ENCODE data around the gene NCAN.

Gene NCAN

DNA sequence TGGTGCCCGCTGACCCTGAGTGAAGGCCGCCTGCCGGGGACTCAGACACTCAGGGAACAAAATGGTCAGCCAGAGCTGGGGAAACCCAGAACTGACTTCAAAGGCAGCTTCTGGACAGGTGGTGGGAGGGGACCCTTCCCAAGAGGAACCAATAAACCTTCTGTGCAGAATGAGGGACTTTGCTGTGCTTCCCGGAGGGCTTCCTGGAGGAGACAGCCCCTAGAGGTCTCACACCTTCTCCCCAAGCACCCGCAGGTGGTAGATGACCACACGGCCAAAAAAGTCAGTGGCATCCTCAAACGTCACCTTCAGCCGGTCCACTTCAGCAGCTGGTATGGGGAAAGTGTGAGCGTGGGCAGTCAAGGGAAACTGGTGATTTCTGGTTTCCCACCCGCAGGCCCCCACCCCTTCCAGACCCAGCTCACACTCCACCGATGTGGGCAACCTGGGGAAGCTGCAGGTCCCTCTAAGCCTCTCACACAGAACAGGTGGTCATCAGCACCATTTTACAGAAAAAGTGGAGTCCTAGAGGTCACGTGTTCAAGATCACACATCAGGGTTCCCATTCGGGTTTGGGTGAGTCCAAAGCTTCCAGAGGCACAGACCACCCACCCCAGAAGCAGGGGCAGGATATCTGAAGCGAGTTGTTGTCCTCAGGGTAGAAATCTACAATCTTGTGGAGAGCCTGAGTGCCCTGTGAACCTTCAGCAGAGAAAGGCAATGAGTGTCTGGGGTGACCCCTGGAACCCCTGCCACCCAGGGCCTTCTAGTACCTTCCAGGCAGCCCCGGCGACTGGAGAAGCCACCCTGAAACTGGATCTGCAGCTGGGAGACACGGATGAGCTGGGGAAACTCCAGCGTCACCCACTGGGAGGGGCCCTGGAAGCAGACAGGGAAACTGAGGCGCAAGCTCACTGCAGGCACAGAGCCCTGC, 9.8 kb upstream of the NCAN start:
- no peak for DNase-seq (ENCODE audit: low read depth)
- peak overlapping the region; percentile 77 for H3K4me3 ChIP-seq (ENCODE audit: low read depth, low read length)
- TF ChIP-seq, protein P1, sequence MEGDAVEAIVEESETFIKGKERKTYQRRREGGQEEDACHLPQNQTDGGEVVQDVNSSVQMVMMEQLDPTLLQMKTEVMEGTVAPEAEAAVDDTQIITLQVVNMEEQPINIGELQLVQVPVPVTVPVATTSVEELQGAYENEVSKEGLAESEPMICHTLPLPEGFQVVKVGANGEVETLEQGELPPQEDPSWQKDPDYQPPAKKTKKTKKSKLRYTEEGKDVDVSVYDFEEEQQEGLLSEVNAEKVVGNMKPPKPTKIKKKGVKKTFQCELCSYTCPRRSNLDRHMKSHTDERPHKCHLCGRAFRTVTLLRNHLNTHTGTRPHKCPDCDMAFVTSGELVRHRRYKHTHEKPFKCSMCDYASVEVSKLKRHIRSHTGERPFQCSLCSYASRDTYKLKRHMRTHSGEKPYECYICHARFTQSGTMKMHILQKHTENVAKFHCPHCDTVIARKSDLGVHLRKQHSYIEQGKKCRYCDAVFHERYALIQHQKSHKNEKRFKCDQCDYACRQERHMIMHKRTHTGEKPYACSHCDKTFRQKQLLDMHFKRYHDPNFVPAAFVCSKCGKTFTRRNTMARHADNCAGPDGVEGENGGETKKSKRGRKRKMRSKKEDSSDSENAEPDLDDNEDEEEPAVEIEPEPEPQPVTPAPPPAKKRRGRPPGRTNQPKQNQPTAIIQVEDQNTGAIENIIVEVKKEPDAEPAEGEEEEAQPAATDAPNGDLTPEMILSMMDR (IDR thresholded peaks at IDR 0.05; ENCODE audit: low read depth, low read length, missing control alignments) = no peak

DNA sequence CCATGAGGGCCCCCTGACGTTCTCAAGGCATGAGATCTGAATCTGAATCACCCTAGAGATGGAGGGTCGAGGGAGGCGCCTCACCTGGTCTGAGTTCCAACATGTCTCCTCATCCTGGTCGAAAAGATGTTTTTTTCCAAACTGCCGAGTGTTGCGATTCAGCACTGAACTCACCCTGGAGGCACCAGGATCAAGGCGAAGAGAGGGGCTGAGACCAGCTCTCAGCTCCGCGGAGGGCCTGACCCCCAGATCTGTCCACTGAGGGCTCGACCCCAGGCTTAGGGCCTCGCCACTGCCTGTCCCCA, 9.1 kb upstream of the NCAN start:
- no peak for DNase-seq (ENCODE audit: low read depth)
- H3K4me3 ChIP-seq (ENCODE audit: low read depth, low read length) = peak overlapping the region; percentile 77
- TF ChIP-seq, protein P1 (IDR thresholded peaks at IDR 0.05; ENCODE audit: low read depth, low read length, missing control alignments) = no peak

DNA sequence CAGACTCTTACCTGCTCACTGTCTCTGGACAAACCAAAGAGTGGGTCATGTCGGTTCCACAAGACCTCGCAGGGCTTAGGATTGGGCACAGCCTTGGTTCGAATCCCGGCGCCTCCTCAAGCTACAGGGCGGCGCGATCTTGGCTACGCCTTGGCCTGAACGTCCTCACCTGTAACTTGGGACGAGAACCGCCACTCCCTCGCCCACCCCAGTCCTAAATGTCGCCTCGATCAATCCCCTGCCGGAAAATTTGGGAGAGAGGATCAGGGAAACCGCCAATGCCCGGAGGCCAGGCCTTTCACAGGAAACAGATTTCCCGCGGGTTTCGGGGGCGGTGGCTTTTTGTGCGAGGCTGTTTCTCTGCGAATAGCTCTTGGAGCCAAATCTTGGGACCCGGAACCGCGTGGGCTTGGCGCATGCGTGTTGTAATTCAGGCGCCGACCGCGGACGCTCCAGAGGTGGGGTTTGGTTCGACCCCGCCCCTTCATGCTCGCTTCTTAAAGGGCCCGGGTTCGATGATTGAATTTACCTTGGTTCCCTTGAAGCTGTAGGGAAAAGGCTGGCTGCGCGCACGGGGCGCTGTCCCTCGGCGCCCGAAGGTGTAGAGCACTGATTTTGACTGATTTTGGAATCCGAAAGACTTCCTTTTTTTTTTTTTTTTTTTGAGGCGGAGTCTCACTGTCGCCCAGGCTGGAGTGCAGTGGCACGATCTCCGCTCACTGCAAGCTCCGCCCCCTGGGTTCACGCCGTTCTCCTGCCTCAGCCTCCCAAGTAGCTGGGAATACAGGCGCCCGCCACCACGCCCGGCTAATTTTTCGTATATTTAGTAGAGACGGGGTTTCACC, 8.5 kb upstream of the NCAN start, which contains the start of gene NR2C2AP:
Gene NR2C2AP (minus strand): TSS at position 403 of the 845 bp plus-strand sequence. CDS start 354 bp downstream, at position 49.
- H3K4me3 ChIP-seq (ENCODE audit: low read depth, low read length) = peak within 1 kb of the TSS; percentile 77
- TF ChIP-seq, protein P1 (IDR thresholded peaks at IDR 0.05; ENCODE audit: low read depth, low read length, missing control alignments) = no peak
- DNase-seq (ENCODE audit: low read depth) = peak; percentile 86

DNA sequence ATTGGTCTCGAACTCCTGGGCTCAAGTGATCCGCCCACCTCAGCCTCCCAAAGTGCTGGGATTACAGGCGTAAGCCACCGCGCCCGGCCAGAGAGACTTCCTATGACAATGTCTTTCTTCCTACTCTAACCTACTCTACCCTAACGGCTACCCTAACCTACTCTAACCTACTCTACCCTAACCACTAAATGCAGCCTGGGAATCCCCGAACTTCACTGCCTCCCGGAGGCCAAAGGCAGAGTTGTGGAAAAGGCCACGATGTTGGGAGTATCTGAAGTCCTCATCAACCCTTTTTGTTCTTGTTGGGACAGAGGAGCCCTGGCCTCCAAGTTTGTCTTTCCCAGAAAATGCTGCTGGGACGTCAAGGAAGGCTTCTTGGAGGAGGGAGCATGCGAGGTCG, 7.6 kb upstream of the NCAN start:
- no peak for DNase-seq (ENCODE audit: low read depth)
- H3K4me3 ChIP-seq (ENCODE audit: low read depth, low read length) = no peak overlapping the region
- TF ChIP-seq, protein P1 (IDR thresholded peaks at IDR 0.05; ENCODE audit: low read depth, low read length, missing control alignments) = no peak

DNA sequence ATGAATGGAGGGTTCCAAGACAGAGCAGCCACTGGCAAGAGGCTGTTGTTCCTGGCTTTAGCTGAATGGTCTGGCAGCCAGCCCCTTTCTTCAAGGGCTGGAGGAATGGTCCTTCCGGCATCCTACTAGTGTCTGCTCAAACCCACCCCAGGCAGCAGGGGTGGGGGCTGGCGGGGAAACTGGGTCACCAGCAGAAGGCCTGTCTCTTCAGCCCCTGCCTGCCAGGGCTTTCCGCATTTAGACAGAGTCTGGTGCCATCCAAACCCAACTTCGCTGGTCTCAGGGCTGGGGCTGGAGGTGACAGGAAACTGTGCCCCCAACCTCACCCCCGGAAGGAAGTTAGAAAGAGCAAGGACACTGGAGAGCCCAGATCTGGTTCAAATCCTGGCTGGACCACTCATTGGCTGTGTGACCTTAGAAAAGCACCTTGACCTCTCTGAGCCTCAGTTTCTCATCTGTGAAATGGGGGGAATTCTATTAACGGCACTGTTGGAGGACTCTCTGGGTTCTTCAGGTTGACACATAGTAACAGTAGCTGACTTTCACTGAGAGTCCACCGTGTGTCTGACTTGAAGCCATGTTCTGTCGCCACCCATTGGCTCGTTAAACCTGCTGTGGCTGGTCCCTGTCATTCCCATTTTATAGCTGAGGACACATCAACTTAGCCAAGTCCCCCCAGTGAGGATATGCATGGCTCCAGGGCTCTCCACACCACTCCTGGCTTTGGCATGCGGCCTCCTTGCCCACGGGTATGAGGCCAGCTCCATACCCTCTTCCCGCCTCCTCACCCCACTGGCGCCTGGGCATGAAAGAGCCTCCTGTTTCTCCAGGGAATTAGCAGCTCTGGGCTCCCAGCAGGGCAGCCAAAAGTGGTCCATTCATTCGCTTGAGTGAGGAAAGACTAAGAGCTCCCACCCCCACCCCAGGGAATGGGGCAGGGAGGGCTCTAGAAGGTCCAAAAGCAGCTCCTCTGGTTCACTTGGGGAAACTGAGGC, 6.0 kb upstream of the NCAN start:
- TF ChIP-seq, protein P1 (IDR thresholded peaks at IDR 0.05; ENCODE audit: low read depth, low read length, missing control alignments) = no peak
- H3K4me3 ChIP-seq (ENCODE audit: low read depth, low read length) = no peak overlapping the region
- DNase-seq (ENCODE audit: low read depth) = no peak

DNA sequence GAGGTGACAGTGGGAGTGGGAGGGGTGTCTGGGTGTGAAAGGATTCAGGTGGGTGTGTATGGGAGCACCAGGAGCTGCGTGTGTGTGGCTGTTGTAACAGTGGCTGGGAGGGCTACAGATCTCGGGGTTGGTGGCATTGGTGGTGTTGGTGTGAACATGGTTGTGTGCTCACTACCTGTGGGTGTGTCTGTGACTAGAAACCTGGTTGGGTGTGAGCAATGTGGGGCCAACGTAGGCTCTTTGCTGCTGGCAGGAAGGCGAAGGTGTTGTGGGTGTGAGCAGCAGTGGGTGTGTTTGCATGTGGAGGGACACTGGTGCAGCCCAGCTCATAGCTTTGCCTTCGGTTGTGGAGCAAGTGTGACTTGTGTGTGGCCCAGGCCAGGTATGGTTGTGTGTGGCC, 4.8 kb upstream of the NCAN start:
- TF ChIP-seq, protein P1 (IDR thresholded peaks at IDR 0.05; ENCODE audit: low read depth, low read length, missing control alignments) = no peak
- no peak overlapping the region for H3K4me3 ChIP-seq (ENCODE audit: low read depth, low read length)
- no peak for DNase-seq (ENCODE audit: low read depth)

All from GM12864 (cell line).